GM12892 (cell line): ENCODE measurements around the gene RPL38.

Experiments used
- POLR2A ChIP-seq: IDR thresholded peaks from 2 replicates; pipeline ENCODE4 v1.6.1; 2011; ENCODE audit warnings: low read depth, low read length, control low read depth
- POLR2AphosphoS5 ChIP-seq: IDR thresholded peaks from 2 replicates; pipeline ENCODE4 v1.6.1; 2011; ENCODE audit warnings: low read depth, low read length, control low read depth

DNA sequence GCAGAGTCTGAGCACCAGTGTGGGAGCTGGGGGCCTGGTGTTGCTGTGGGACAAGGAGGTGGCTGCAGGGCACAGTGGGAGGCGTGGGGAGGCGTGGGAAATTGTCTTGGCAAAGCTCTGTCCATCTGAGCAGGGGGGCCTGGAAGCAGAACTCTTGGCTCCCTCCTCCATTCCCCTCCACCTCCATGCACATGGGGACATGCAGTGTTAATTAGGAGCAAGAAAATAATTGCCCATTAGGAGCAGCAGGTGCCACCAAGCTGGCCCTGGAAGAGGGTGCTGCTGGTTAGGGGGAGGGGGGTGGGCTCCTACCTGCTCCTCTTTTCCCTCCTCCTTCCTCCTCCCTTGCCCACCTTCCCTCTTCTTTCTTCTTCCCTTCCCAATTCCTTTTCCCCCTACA is 14.4 kb downstream of the RPL38 start:
- no peak for TF ChIP-seq POLR2A
- no peak for TF ChIP-seq POLR2AphosphoS5
